IMR-90 (cell line): ENCODE measurements around the gene KCNA10. TPM values are rescaled to one million over a fixed set of nuclear protein-coding genes. Genes with fewer than 3 reads are reported as not detected.

ENCODE experiments used
- ATAC-seq: fragments of 200-7000 bp; cut with Tn5 transposase; 2 replicates; pipeline ENCODE4 v1.9.1; 2020; ENCODE audit warnings: low read depth, mild to moderate bottlenecking, moderate library complexity
- BruUV-seq: library from RNA; stranded (reverse); fragments of 400-500 nt; replicated peaks from 2 replicates; lab custom pipeline; 2021; lab: Mats Ljungman, UMichigan
- CTCF ChIA-PET: fragments of 300-600 bp; formaldehyde crosslinking; extraction: SDS; loops from one replicate; lab custom pipeline; 2021; ENCODE audit warnings: antibody characterized with exemption; lab: Yijun Ruan, JAX
- POLR2A ChIA-PET: fragments of 300-600 bp; sonication (Branson Sonifier 250); formaldehyde crosslinking; loops from one replicate; lab custom pipeline; 2022; ENCODE audit warnings: antibody characterized with exemption; ENCODE audit not compliant: unreplicated experiment; lab: Charles Lee
- DNase-seq: peaks from one replicate; pipeline ENCODE4 v3.0.0; 2013
- H2AFZ ChIP-seq: replicated peaks from 2 replicates; pipeline ENCODE3; 2013; ENCODE audit warnings: low read length, mild to moderate bottlenecking; ENCODE audit not compliant: poor library complexity
- H2AK5ac ChIP-seq: 2 replicates; pipeline ENCODE4 v1.6.1; 2013; ENCODE audit warnings: low read depth, low read length, inconsistent platforms
- H2AK9ac ChIP-seq: replicated peaks from 2 replicates; pipeline ENCODE3; 2013; ENCODE audit warnings: mild to moderate bottlenecking, low read depth, low read length, moderate library complexity; ENCODE audit not compliant: poor library complexity
- H2BK120ac ChIP-seq: 2 replicates; pipeline ENCODE4 v1.6.1; 2013; ENCODE audit warnings: low read depth, low read length, inconsistent platforms
- H2BK15ac ChIP-seq: 3 replicates; pipeline ENCODE4 v1.6.1; 2013; ENCODE audit warnings: low read depth, low read length, inconsistent platforms
- H2BK20ac ChIP-seq: 2 replicates; pipeline ENCODE4 v1.6.1; 2013; ENCODE audit warnings: low read depth, mild to moderate bottlenecking, inconsistent platforms, low read length, moderate library complexity
- H2BK5ac ChIP-seq: 2 replicates; pipeline ENCODE4 v1.6.1; 2013; ENCODE audit warnings: mild to moderate bottlenecking, low read depth, low read length, inconsistent platforms; ENCODE audit not compliant: poor library complexity, severe bottlenecking
- H3K14ac ChIP-seq: replicated peaks from 2 replicates; pipeline ENCODE4 v1.6.1; 2013; ENCODE audit warnings: low read depth, low read length, inconsistent platforms
- H3K18ac ChIP-seq: 2 replicates; pipeline ENCODE4 v1.6.1; 2013; ENCODE audit warnings: low read depth, low read length, control low read depth
- H3K23ac ChIP-seq: 2 replicates; pipeline ENCODE4 v1.6.1; 2013; ENCODE audit warnings: low read depth, low read length, inconsistent platforms
- H3K27ac ChIP-seq: 2 replicates; pipeline ENCODE4 v1.5.1; 2013; ENCODE audit warnings: mild to moderate bottlenecking, control low read depth, low read length; ENCODE audit not compliant: insufficient read depth
- H3K27me3 ChIP-seq: 2 replicates; pipeline ENCODE4 v1.6.1; 2013; ENCODE audit warnings: low read length; ENCODE audit not compliant: control insufficient read depth, insufficient read depth
- H3K36me3 ChIP-seq: 2 replicates; pipeline ENCODE4 v1.6.1; 2013; ENCODE audit warnings: low read length, mixed read lengths; ENCODE audit not compliant: control insufficient read depth, insufficient read depth
- H3K4ac ChIP-seq: 2 replicates; pipeline ENCODE4 v1.6.1; 2013; ENCODE audit warnings: low read depth, low read length, inconsistent platforms
- H3K4me1 ChIP-seq: 2 replicates; pipeline ENCODE4 v1.6.1; 2013; ENCODE audit warnings: low read length, mixed read lengths; ENCODE audit not compliant: control insufficient read depth, insufficient read depth
- H3K4me2 ChIP-seq: 2 replicates; pipeline ENCODE4 v1.6.1; 2013; ENCODE audit warnings: low read depth, mild to moderate bottlenecking, control low read depth, low read length, moderate library complexity
- H3K4me3 ChIP-seq: 2 replicates; pipeline ENCODE4 v1.5.1; 2013; ENCODE audit warnings: low read depth, mild to moderate bottlenecking, control low read depth, low read length, moderate library complexity; ENCODE audit not compliant: insufficient read depth
- H3K56ac ChIP-seq: 2 replicates; pipeline ENCODE4 v1.6.1; 2013; ENCODE audit warnings: low read length, inconsistent platforms; ENCODE audit not compliant: insufficient read depth; ENCODE audit errors: extremely low read depth
- H3K79me1 ChIP-seq, 2 experiments: 2 replicates each; pipeline ENCODE4 v1.6.1; 2013; ENCODE audit warnings: low read length in 2 of 2, inconsistent platforms in 1 of 2, low read depth in 1 of 2
- H3K9ac ChIP-seq: 2 replicates; pipeline ENCODE4 v1.6.1; 2013; ENCODE audit warnings: low read depth, low read length, control low read depth
- H3K9me1 ChIP-seq: 2 replicates; pipeline ENCODE4 v1.6.1; 2013; ENCODE audit warnings: low read length, inconsistent platforms; ENCODE audit not compliant: insufficient read depth
- H3K9me3 ChIP-seq: 2 replicates; pipeline ENCODE4 v1.6.1; 2013; ENCODE audit warnings: low read length; ENCODE audit not compliant: control insufficient read depth, insufficient read depth
- H4K20me1 ChIP-seq: 2 replicates; pipeline ENCODE4 v1.6.1; 2013; ENCODE audit warnings: low read length, inconsistent platforms; ENCODE audit not compliant: insufficient read depth
- H4K5ac ChIP-seq: 2 replicates; pipeline ENCODE4 v1.6.1; 2013; ENCODE audit warnings: mild to moderate bottlenecking, low read depth, low read length, control low read depth
- H4K8ac ChIP-seq, 2 experiments: 2 replicates each; pipeline ENCODE4 v1.6.1; 2013; ENCODE audit warnings: low read depth in 2 of 2, low read length in 2 of 2, control low read depth in 1 of 2, inconsistent platforms in 1 of 2
- H4K91ac ChIP-seq: 2 replicates; pipeline ENCODE4 v1.6.1; 2013; ENCODE audit warnings: low read depth, low read length, inconsistent platforms; ENCODE audit not compliant: insufficient read depth
- BHLHE40 ChIP-seq: fragments of 150-350 bp; IDR thresholded peaks from 2 replicates; pipeline ENCODE4 v1.6.1; 2016; ENCODE audit warnings: mild to moderate bottlenecking, low read depth, low read length
- CEBPB ChIP-seq: IDR thresholded peaks from 2 replicates; pipeline ENCODE4 v1.6.1; 2012; ENCODE audit warnings: low read depth, low read length, improper control_type of control experiment
- CHD1 ChIP-seq: IDR thresholded peaks from 2 replicates; pipeline ENCODE4 v1.6.1; 2012; ENCODE audit warnings: low read depth, low read length, improper control_type of control experiment
- ELK1 ChIP-seq: fragments of 150-350 bp; IDR thresholded peaks from 2 replicates; pipeline ENCODE4 v1.6.1; 2016; ENCODE audit warnings: low read depth, mild to moderate bottlenecking, low read length, moderate library complexity, borderline replicate concordance
- FOS ChIP-seq: fragments of 150-350 bp; IDR thresholded peaks from 2 replicates; pipeline ENCODE4 v1.6.1; 2016; ENCODE audit warnings: low read depth, low read length
- MAFK ChIP-seq: IDR thresholded peaks from 2 replicates; pipeline ENCODE4 v1.6.1; 2012; ENCODE audit warnings: low read depth, low read length, improper control_type of control experiment
- MAZ ChIP-seq: IDR thresholded peaks from 2 replicates; pipeline ENCODE4 v1.6.1; 2012; ENCODE audit warnings: low read depth, mild to moderate bottlenecking, low read length, improper control_type of control experiment, moderate library complexity, borderline replicate concordance
- MXI1 ChIP-seq: IDR thresholded peaks from 2 replicates; pipeline ENCODE4 v1.6.1; 2012; ENCODE audit warnings: low read depth, mild to moderate bottlenecking, low read length, moderate library complexity, borderline replicate concordance
- NFE2L2 ChIP-seq: fragments of 150-350 bp; IDR thresholded peaks from 2 replicates; pipeline ENCODE4 v1.6.1; 2016; ENCODE audit warnings: low read depth, mild to moderate bottlenecking, low read length
- POLR2A ChIP-seq: IDR thresholded peaks from 2 replicates; pipeline ENCODE4 v1.6.1; 2012; ENCODE audit warnings: mild to moderate bottlenecking, low read depth, low read length
- RAD21 ChIP-seq: IDR thresholded peaks from 2 replicates; pipeline ENCODE4 v1.6.1; 2012; ENCODE audit warnings: low read length, improper control_type of control experiment
- RFX5 ChIP-seq: IDR thresholded peaks from 2 replicates; pipeline ENCODE4 v1.8.0; 2012; ENCODE audit warnings: low read depth, mild to moderate bottlenecking, low read length, moderate library complexity
- SMC3 ChIP-seq: fragments of 150-350 bp; IDR thresholded peaks from 2 replicates; pipeline ENCODE4 v1.6.1; 2016; ENCODE audit warnings: low read depth, mild to moderate bottlenecking, antibody characterized with exemption, low read length, moderate library complexity
- WGBS, 2 experiments: methylation state at CpG; one replicate each; pipeline versions ENCODE4 v1.1.5 to v1.1.7; 2013; ENCODE audit warnings: missing lambda C conversion rate in 2 of 2; ENCODE audit not compliant: insufficient read length in 1 of 2; ENCODE audit errors: extremely low coverage in 2 of 2; 5-methylcytosine and 5-hydroxymethylcytosine counted together
- dilution Hi-C: fragments of 300-500 bp; cut with HindIII; formaldehyde crosslinking; loops from one replicate; pipeline ENCODE4 v1.14.3; 2018; ENCODE audit warnings: low sequenced_read_pairs; ENCODE audit not compliant: unreplicated experiment
- in situ Hi-C: fragments of 300-500 bp; cut with MboI; formaldehyde crosslinking; loops from 3 replicates; pipeline ENCODE4 v1.14.3; 2019; ENCODE audit warnings: low sequenced_read_pairs, inconsistent platforms, mixed read lengths
- intact Hi-C: fragments of 100-400 bp; cut with micrococcal nuclease; formaldehyde crosslinking; loops from 2 replicates; pipeline ENCODE4 v1.10.0; 2022
- polyA plus RNA-seq, 3 experiments: library from polyadenylated mRNA; depleted of rRNA; stranded (reverse); fragments of >200 nt; gene quantifications; 2 replicates each; pipeline ENCODE4 v1.2.3, GENCODE V29; 2012; ENCODE audit warnings: low replicate concordance in 1 of 3
- total RNA-seq: library from RNA; depleted of rRNA; stranded (reverse); fragments of >200 nt; gene quantifications from 2 replicates; pipeline ENCODE4 v1.2.3, GENCODE V29; 2012
- TF ChIP-seq, protein P1 (sequence below): conservative IDR thresholded peaks from 2 replicates; pipeline ENCODE4 v1.5.1; 2012; ENCODE audit warnings: mild to moderate bottlenecking, low read depth, low read length, improper control_type of control experiment
- TF ChIP-seq, protein P2 (sequence below): fragments of 150-350 bp; IDR thresholded peaks from 2 replicates; pipeline ENCODE4 v1.6.1; 2017; ENCODE audit warnings: mild to moderate bottlenecking, antibody characterized with exemption, low read length, low read depth

KCNA10 gene
- total and polyA plus RNA-seq, 2 of the 4 experiments (the other 2 are of a cell fraction) = not detected

DNA sequence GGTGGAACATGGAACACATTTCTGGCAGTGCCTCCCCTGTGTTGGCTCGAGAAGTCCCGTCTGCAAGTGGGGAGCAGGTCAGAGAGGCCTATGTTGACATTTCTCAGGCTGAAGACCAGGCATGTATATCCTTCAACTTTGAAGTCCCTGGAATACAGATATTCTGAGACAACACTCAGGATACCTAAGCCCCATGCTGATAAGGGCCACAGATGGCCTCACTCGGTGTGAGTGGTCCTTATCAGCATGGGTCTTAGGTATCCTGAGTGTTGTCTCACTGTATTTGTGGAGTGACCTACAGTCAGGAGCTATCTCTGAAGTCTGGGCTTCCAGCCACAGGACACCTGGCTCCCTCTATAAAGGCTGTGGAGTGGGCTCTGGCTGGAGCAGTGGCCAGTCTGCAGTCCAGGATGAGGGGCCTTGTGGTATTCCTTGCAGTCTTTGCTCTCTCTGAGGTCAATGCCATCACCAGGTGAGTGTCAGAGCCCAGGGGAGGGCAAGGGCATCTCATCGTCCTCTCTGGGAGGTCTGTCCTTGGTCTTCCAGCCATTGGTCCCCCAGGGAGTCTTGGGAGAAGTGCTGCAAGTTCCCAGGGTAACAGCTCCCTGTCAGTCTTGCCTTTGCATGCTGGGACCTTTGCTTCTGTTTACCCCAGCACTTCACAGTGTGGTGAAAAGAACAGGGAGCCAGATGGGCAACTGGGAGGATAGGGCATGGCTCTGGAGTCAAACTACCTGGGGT, 38.4 kb downstream of the KCNA10 start:
- Histone ChIP-seq H3K18ac (no peak overlapping the region), H3K4me3 (no peak overlapping the region), H3K4me2 (no peak overlapping the region), H3K23ac (no peak overlapping the region), H4K91ac (no peak overlapping the region), H2AK9ac (no peak overlapping the region), H4K5ac (no peak overlapping the region), H3K14ac (no peak overlapping the region), H3K9ac (no peak overlapping the region), H3K56ac (no peak overlapping the region), H3K27ac (no peak overlapping the region), H2AFZ (no peak overlapping the region), H3K9me3 (no peaks in the 10 kb centered on the region), H4K20me1 (no peaks in the 10 kb centered on the region), H2BK120ac (no peak overlapping the region), H3K9me1 (0 out of 2 replicates have a peak, but pooled peaks cover 8% of the 10 kb centered on the region), H3K79me1 (no peaks in the 10 kb centered on the region), H2BK15ac (no peak overlapping the region), H2AK5ac (no peak overlapping the region), H2BK5ac (no peak overlapping the region), H3K4ac (no peak overlapping the region), H3K4me1 (peaks cover 10% of the 10 kb centered on the region), H3K36me3 (no peaks in the 10 kb centered on the region), H3K27me3 (peaks cover 23% of the 10 kb centered on the region), H2BK20ac (no peak overlapping the region), H4K8ac (no peak overlapping the region)
- no peak for DNase-seq
- ChIA-PET POLR2A (no interaction called here), CTCF (interaction anchor here (1.5 kb wide), 1 partner anchor 15 kb away, joined by 4 read pairs; no protein-coding TSS in a partner anchor)
- dilution Hi-C loops (no loop called here), in situ Hi-C loops (no loop called here), intact Hi-C loops (no loop called here)
- BruUV-seq = no TSS peak
- ATAC-seq = no peak
- WGBS, 2 experiments = 64% methylated on average over 2 of the region's 4 CpGs; no CpG with 5 or more reads in 1 of the 2 experiments
- TF ChIP-seq RFX5 (no peak), NFE2L2 (no peak), CEBPB (no peak), ELK1 (no peak), SMC3 (no peak), RAD21 (no peak), CHD1 (no peak), POLR2A (no peak), BHLHE40 (no peak), FOS (no peak), MAZ (no peak), MXI1 (no peak), MAFK (no peak)
- TF ChIP-seq, protein P1, sequence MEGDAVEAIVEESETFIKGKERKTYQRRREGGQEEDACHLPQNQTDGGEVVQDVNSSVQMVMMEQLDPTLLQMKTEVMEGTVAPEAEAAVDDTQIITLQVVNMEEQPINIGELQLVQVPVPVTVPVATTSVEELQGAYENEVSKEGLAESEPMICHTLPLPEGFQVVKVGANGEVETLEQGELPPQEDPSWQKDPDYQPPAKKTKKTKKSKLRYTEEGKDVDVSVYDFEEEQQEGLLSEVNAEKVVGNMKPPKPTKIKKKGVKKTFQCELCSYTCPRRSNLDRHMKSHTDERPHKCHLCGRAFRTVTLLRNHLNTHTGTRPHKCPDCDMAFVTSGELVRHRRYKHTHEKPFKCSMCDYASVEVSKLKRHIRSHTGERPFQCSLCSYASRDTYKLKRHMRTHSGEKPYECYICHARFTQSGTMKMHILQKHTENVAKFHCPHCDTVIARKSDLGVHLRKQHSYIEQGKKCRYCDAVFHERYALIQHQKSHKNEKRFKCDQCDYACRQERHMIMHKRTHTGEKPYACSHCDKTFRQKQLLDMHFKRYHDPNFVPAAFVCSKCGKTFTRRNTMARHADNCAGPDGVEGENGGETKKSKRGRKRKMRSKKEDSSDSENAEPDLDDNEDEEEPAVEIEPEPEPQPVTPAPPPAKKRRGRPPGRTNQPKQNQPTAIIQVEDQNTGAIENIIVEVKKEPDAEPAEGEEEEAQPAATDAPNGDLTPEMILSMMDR = no peak
- TF ChIP-seq, protein P2, sequence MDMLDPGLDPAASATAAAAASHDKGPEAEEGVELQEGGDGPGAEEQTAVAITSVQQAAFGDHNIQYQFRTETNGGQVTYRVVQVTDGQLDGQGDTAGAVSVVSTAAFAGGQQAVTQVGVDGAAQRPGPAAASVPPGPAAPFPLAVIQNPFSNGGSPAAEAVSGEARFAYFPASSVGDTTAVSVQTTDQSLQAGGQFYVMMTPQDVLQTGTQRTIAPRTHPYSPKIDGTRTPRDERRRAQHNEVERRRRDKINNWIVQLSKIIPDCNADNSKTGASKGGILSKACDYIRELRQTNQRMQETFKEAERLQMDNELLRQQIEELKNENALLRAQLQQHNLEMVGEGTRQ = no peak
